Measurements from ENCODE around the gene ARID1A. TPM values are rescaled to one million over a fixed set of nuclear protein-coding genes. Genes with fewer than 3 reads are reported as not detected.
A peak's percentile ranks its signal among the peaks of the same experiment; 100 is the strongest.

The ARID1A gene
- total and polyA plus RNA-seq, 9 of the 15 experiments (the other 6 are each of a cell fraction or from before 2014, with no cell fraction given), result 8.3 to 88.3 (median 22.5) TPM

DNA sequence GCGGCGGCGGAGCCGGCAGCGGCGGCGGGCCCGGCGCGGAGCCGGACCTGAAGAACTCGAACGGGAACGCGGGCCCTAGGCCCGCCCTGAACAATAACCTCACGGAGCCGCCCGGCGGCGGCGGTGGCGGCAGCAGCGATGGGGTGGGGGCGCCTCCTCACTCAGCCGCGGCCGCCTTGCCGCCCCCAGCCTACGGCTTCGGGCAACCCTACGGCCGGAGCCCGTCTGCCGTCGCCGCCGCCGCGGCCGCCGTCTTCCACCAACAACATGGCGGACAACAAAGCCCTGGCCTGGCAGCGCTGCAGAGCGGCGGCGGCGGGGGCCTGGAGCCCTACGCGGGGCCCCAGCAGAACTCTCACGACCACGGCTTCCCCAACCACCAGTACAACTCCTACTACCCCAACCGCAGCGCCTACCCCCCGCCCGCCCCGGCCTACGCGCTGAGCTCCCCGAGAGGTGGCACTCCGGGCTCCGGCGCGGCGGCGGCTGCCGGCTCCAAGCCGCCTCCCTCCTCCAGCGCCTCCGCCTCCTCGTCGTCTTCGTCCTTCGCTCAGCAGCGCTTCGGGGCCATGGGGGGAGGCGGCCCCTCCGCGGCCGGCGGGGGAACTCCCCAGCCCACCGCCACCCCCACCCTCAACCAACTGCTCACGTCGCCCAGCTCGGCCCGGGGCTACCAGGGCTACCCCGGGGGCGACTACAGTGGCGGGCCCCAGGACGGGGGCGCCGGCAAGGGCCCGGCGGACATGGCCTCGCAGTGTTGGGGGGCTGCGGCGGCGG, 1.0 kb downstream of the ARID1A start (continued):
- no peak for TF ChIP-seq ZNF444 (CRISPR knock-in tag; IDR thresholded peaks at IDR 0.05)
- TF ChIP-seq ZNF3 (CRISPR knock-in tag; IDR thresholded peaks at IDR 0.05), result no peak
- TF ChIP-seq ZMIZ1 (IDR thresholded peaks at IDR 0.05; ENCODE audit: low read depth in 2 of 2, low read length in 2 of 2), result no peak
- no peak for TF ChIP-seq RHOXF2B (CRISPR knock-in tag; conservative IDR thresholded peaks at IDR 0.05)
- TF ChIP-seq CHD4 (IDR thresholded peaks at IDR 0.05; ENCODE audit: insufficient read depth, insufficient replicate concordance, low read depth, low read length, poor library complexity, severe bottlenecking), result no peak
- TF ChIP-seq E2F3 (CRISPR knock-in tag; IDR thresholded peaks at IDR 0.05), result no peak
- no peak for TF ChIP-seq ZNF436 (CRISPR knock-in tag; IDR thresholded peaks at IDR 0.05)
- TF ChIP-seq ZBTB34 (CRISPR knock-in tag; IDR thresholded peaks at IDR 0.05), result no peak
- TF ChIP-seq, protein P1, sequence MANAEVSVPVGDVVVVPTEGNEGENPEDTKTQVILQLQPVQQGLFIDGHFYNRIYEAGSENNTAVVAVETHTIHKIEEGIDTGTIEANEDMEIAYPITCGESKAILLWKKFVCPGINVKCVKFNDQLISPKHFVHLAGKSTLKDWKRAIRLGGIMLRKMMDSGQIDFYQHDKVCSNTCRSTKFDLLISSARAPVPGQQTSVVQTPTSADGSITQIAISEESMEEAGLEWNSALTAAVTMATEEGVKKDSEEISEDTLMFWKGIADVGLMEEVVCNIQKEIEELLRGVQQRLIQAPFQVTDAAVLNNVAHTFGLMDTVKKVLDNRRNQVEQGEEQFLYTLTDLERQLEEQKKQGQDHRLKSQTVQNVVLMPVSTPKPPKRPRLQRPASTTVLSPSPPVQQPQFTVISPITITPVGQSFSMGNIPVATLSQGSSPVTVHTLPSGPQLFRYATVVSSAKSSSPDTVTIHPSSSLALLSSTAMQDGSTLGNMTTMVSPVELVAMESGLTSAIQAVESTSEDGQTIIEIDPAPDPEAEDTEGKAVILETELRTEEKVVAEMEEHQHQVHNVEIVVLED (CRISPR knock-in tag; IDR thresholded peaks at IDR 0.05), result no peak
- TF ChIP-seq EZH2 (IDR thresholded peaks at IDR 0.05; ENCODE audit: borderline replicate concordance, low read depth, low read length), result no peak
- no peak for TF ChIP-seq TAL1 (IDR thresholded peaks at IDR 0.05)
- TF ChIP-seq ELF4 (CRISPR knock-in tag; IDR thresholded peaks at IDR 0.05), result 0 out of 2 replicates have a peak, but pooled peaks have one; percentile 26
- no peak for TF ChIP-seq CHD2 (IDR thresholded peaks at IDR 0.05; ENCODE audit: low read depth, low read length)
- TF ChIP-seq SMAD3 (CRISPR knock-in tag; conservative IDR thresholded peaks at IDR 0.05), result no peak
- TF ChIP-seq ZNF23 (CRISPR knock-in tag; IDR thresholded peaks at IDR 0.05), result no peak
- TF ChIP-seq MBD2 (IDR thresholded peaks at IDR 0.05; ENCODE audit: borderline replicate concordance, low read depth), result no peak
- TF ChIP-seq, protein P2, sequence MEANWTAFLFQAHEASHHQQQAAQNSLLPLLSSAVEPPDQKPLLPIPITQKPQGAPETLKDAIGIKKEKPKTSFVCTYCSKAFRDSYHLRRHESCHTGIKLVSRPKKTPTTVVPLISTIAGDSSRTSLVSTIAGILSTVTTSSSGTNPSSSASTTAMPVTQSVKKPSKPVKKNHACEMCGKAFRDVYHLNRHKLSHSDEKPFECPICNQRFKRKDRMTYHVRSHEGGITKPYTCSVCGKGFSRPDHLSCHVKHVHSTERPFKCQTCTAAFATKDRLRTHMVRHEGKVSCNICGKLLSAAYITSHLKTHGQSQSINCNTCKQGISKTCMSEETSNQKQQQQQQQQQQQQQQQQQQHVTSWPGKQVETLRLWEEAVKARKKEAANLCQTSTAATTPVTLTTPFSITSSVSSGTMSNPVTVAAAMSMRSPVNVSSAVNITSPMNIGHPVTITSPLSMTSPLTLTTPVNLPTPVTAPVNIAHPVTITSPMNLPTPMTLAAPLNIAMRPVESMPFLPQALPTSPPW (CRISPR knock-in tag; IDR thresholded peaks at IDR 0.05), result no peak
- TF ChIP-seq XRCC4 (IDR thresholded peaks at IDR 0.05; ENCODE audit: extremely low read depth, insufficient read depth, insufficient read length), result no peak

Measured in K562 (cell line).